ENCODE results near the gene GNMT. TPM values are rescaled to one million over a fixed set of nuclear protein-coding genes. Genes with fewer than 3 reads are reported as not detected.

The GNMT gene
- total RNA-seq, 2 experiments from 2014 or later = 0.25 to 0.38 TPM

- ChIA-PET CTCF (interaction anchor here (1.4 kb wide), 1 partner anchor 37 kb away, joined by 3 read pairs; no protein-coding TSS in a partner anchor), POLR2A (interaction anchor here (0.6 to 0.8 kb wide), 3 partner anchors 8 to 13 kb away, joined by 3 read pairs; no protein-coding TSS in a partner anchor)
- Mint-ChIP-seq H3K4me1 (ENCODE audit: low read depth) (peaks cover 29% of the 10 kb centered on the region), H3K9me3 (no peaks in the 10 kb centered on the region), H3K27me3 (no peaks in the 10 kb centered on the region), H3K36me3 (ENCODE audit: low read depth) (peaks cover 52% of the 10 kb centered on the region), H3K4me3 (no peak overlapping the region), H3K27ac (peak overlapping the region; percentile 52)
- ATAC-seq = no peak
- TF ChIP-seq CTCF (IDR thresholded peaks at IDR 0.05) = no peak
- DNase-seq = no peak
- intact Hi-C loops (cut with micrococcal nuclease) = no loop called here
Observed at GRCh38 chr6:42937548-42938427, 22.8 kb upstream of the GNMT start.

GRCh38 chr6:42938428-42938796 is 22.1 kb upstream of the GNMT start:
- intact Hi-C loops (cut with micrococcal nuclease) = no loop called here
- peaks cover 46% of the 10 kb centered on the region for H3K36me3 Mint-ChIP-seq (ENCODE audit: low read depth)
- no peak for TF ChIP-seq CTCF (IDR thresholded peaks at IDR 0.05)
- ATAC-seq (no peak), DNase-seq (no peak)
- H3K4me1 Mint-ChIP-seq (ENCODE audit: low read depth) = peaks cover 23% of the 10 kb centered on the region
- H3K27ac Mint-ChIP-seq = peak overlapping the region; percentile 5
- no peak overlapping the region for H3K4me3 Mint-ChIP-seq
- H3K27me3 Mint-ChIP-seq = no peaks in the 10 kb centered on the region
- POLR2A ChIA-PET = interaction anchor here (0.8 kb wide), 1 partner anchor 8 kb away, joined by 3 read pairs; no protein-coding TSS in a partner anchor
- CTCF ChIA-PET = interaction anchor here (1.2 to 1.4 kb wide), 2 partner anchors 38 to 52 kb away, joined by 3 read pairs; no protein-coding TSS in a partner anchor
- H3K9me3 Mint-ChIP-seq = no peaks in the 10 kb centered on the region

- H3K9me3 Mint-ChIP-seq = no peaks in the 10 kb centered on the region
- peaks cover 18% of the 10 kb centered on the region for H3K4me1 Mint-ChIP-seq (ENCODE audit: low read depth)
- H3K4me3 Mint-ChIP-seq = no peak overlapping the region
- H3K27me3 Mint-ChIP-seq = no peaks in the 10 kb centered on the region
- H3K36me3 Mint-ChIP-seq (ENCODE audit: low read depth) = peaks cover 42% of the 10 kb centered on the region
- no peak for DNase-seq
- intact Hi-C loops (cut with micrococcal nuclease) = no loop called here
- no peak for TF ChIP-seq CTCF (IDR thresholded peaks at IDR 0.05)
- POLR2A ChIA-PET = interaction anchor here (1.1 to 2.5 kb wide), 3 partner anchors 8 to 40 kb away, joined by 3 to 10 read pairs (median 9); partner anchors contain the start of genes CNPY3 and PEX6
- ATAC-seq = no peak
- H3K27ac Mint-ChIP-seq = peak overlapping the region; percentile 21
- CTCF ChIA-PET = interaction anchor here (1.2 to 1.4 kb wide), 2 partner anchors 39 to 51 kb away, joined by 3 read pairs; no protein-coding TSS in a partner anchor
Observed at GRCh38 chr6:42938987-42939809, 21.4 kb upstream of the GNMT start.

GRCh38 chr6:42939810-42940167 is 20.8 kb upstream of the GNMT start:
- H3K27me3 Mint-ChIP-seq = no peaks in the 10 kb centered on the region
- H3K4me1 Mint-ChIP-seq (ENCODE audit: low read depth) = peaks cover 17% of the 10 kb centered on the region
- POLR2A ChIA-PET = interaction anchor here (1.1 to 2.5 kb wide), 3 partner anchors 9 to 39 kb away, joined by 3 to 10 read pairs (median 9); partner anchors contain the start of genes CNPY3 and PEX6
- no peak overlapping the region for H3K4me3 Mint-ChIP-seq
- peak overlapping the region; percentile 25 for H3K27ac Mint-ChIP-seq
- intact Hi-C loops (cut with micrococcal nuclease) = no loop called here
- TF ChIP-seq CTCF (IDR thresholded peaks at IDR 0.05) = no peak
- no peaks in the 10 kb centered on the region for H3K9me3 Mint-ChIP-seq
- ATAC-seq = no peak
- CTCF ChIA-PET = interaction anchor here (1.1 to 1.2 kb wide), 2 partner anchors 25 to 51 kb away, joined by 3 read pairs; no protein-coding TSS in a partner anchor
- no peak for DNase-seq
- peaks cover 40% of the 10 kb centered on the region for H3K36me3 Mint-ChIP-seq (ENCODE audit: low read depth)
